NCI-H1436 (cell line): Measurements from ENCODE around the gene FGFR3.

ENCODE experiments used
- DNase-seq: peaks from one replicate; lab custom pipeline; 2025; lab: John Stamatoyannopoulos, UW

The FGFR3 gene

GRCh38 chr4:1788254-1788973 is 4.7 kb upstream of the FGFR3 start:
- no peak for DNase-seq

GRCh38 chr4:1789552-1789951 is 3.5 kb upstream of the FGFR3 start:
- no peak for DNase-seq

GRCh38 chr4:1790005-1790404 is 3.1 kb upstream of the FGFR3 start:
- no peak for DNase-seq

GRCh38 chr4:1792158-1792831 is 798 bp upstream of the FGFR3 start:
- no peak for DNase-seq

GRCh38 chr4:1793496-1793840 is 375 bp downstream of the FGFR3 start:
- no peak for DNase-seq

- DNase-seq, result no peak
These were observed 1.1 kb downstream of the FGFR3 start for GRCh38 chr4:1793940-1794808.

DNA sequence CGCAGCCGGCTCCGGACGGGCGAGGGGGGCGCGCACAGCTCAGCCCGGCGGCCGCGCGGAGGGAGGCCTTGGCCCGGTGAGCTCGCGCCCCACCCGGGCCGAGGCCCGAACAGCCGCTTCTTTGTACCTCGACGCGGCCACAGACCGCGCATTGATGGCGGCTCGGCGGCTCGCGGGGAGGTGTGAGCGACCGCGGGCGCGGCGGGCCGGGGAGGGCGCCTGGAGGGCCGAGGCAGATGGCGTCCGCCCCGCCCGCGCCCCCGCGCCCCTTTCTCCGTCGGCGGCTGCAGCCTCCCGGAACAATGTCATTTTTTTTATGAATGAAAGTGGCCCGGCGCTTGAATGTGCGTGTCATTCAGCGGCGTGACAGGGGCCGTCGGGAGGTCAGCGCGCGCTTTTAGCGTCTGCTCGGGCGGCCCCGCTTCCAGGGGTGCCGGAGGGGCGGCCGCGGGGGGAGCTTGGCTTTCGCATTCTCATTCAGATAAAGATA is 1.8 kb downstream of the FGFR3 start:
- DNase-seq, result no peak

DNA sequence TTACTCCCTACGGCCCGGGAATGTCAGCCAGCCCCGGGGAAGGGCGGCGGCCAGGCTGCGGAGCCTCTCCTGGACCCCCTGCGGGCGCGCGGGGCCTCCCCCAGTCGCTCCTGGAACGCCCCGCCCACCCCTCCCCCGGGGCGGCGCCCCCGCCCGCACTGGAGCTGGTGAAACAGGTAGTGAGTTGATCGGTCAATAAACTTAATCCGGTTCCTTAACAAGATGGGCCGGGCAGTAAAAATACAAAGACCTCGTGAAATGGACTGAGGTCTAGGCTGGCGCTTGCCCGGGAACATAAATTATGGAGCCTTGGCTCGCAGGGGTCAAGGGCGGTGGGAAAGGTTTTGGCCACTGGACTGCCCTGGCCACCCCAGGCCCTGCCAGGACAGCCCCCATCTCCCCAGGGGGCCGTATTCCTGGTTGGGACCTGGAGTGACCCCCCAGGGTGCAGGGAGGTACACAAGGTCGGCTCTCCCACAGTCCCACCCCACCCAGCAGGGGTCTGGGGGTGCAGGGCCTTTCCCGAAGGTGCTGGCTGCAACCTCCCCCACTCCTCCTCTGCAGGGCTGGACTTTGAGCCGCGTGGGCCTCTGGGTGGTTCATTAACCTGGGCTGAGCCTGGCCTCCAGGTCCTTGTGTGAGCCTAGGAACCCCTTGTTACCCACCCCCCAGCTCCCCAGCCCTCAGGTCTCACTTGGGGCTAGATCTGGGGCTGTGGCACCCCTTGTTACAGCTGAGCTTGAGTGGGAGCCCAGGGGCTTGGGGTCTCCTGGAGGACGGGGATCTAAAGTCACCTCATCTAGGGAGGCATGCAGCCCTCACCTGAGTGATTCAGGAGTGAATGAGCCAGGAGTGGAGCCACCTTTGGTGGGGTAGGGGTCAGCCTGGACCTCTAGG is 2.5 kb downstream of the FGFR3 start:
- DNase-seq, result no peak

DNA sequence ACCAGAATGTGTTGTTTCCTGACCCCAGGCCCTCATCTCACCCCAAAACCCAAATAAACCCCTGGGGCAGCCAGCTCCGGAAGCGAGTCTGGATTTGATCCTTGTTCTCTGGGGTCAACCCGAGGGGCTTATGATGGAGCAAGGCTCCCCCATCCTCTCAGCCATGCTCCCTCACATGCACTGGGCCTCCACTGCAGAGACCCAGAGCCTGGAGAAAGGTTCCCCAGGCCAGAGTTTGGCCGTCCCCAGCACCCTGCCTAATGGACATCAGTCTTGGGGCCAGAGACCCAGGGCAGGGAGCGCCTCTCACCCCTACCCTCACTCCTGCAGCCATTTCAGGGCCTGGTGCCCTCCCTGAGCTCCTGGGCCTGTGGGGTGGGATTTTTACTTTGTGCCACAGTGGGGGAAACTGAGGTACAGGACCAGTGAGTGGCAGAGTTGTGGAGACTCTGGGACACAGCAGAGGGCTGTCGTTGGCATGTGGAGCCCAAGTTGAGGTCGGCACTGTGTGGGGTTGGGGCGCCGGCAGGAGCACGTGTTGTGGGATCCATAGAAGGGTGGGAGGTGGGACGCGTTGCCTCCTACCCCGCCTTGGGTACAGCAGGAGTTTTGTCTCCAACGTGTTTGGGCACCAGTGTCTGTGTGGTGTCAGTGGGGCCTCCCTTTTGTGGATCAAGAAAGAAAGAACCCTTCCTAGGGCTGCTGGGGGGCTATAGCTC is 3.6 kb downstream of the FGFR3 start:
- no peak for DNase-seq

DNA sequence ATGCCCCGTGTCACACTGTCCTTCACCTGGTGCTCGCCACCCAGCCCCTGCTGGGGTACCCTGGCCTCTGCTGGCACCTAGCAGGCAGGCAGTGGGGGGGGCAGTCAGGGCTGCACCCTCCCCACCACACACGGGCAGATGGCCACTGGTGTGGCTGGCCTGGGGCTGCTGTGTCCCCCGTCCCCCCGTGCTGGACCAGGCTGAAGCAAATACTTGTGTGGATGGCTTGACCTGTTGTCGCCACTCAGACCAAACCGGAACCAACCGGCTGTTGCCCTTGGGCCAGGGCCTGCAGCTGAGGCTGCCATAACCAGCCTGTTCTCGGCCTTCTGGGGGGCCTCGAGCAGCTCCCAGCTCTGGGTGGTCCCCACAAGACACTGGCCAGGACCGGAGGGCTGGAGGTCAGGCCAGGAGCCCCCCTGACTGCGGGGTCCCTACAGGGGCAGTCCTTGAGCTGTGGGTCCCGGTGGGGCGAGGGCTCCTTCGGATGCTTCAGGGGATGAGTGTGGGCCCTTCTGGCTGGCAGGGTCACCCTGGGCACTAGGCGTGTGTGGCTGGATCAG is 4.3 kb downstream of the FGFR3 start:
- DNase-seq, result no peak

DNA sequence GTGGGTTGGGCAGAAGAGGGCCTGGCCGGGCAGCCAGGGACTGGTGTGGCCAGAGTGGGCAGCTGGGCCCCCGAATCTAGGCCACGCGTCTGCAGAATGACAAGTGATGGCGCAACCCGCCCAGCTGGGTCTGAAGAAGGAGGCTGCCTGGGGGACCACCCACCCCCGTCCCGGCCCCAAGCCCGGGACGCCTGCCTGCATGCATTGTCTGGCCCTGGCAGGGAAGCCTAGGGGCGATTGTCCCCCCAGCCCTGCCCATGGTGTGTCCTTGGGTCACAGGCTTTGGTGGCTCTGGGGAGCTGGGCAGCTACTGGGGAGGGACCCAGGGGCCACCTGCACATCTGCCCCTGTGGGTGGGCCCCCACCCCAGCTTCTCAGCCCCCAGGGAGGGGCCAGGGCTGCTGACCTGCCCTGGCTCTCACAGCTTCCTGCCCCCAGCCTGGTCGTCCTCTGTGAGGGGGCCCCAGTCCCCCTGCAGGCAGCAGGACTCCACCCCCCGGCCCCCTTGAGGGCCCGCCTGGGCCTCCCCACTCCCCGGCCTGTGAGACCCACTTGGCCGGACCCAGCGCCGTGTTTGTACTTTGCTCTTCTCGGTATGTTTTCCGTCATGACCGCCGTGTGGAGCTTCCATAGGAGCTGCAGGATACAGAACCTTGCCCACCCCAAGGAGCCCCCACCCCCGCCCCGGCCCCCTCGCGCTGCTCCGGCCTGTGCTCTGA is 4.9 kb downstream of the FGFR3 start:
- no peak for DNase-seq

GRCh38 chr4:1798580-1799386 is 5.7 kb downstream of the FGFR3 start:
- DNase-seq, result no peak

- no peak for DNase-seq
These were observed 6.6 kb downstream of the FGFR3 start for GRCh38 chr4:1799387-1800375.

- DNase-seq, result no peak
These were observed 7.7 kb downstream of the FGFR3 start for GRCh38 chr4:1800805-1801204.

- DNase-seq, result no peak
These were observed 8.3 kb downstream of the FGFR3 start for GRCh38 chr4:1801286-1801958.

GRCh38 chr4:1802151-1802715 is 9.1 kb downstream of the FGFR3 start:
- DNase-seq, result no peak
